A549 (cell line): Measurements from ENCODE around the gene IGIP.

Experiments
- CTCF ChIP-seq: fragments of >200 bp; sonication (Bioruptor Twin); formaldehyde crosslinking; IDR thresholded peaks from 3 replicates; pipeline ENCODE4 v1.5.1; 2016
- POLR2A ChIP-seq: IDR thresholded peaks from 2 replicates; pipeline ENCODE4 v1.6.1; 2012; ENCODE audit warnings: mild to moderate bottlenecking, low read length

- no peak for TF ChIP-seq POLR2A
- TF ChIP-seq CTCF, result peak; percentile 52
Observed at GRCh38 chr5:140145818-140146522, 20.2 kb downstream of the IGIP start.
